Omental fat pad (tissue), 4 donors: ENCODE data around the gene AMN. TPM values are rescaled to one million over a fixed set of nuclear protein-coding genes. Genes with fewer than 3 reads are reported as not detected.

Experiments used
- ATAC-seq: fragments of 150-250 bp; one replicate; pipeline ENCODE4 v1.9.1; 2016; ENCODE audit warnings: mild to moderate bottlenecking, moderate library complexity; ENCODE audit not compliant: low FRiP score
- DNase-seq: peaks from one replicate; pipeline ENCODE4 v3.0.0-alpha.2; 2019; ENCODE audit warnings: low spot score
- CTCF ChIP-seq, 3 donors: fragments of 450-650 bp; IDR thresholded peaks; one replicate each; pipeline ENCODE4 v1.5.1; 2016 to 2017; ENCODE audit warnings: antibody characterized with exemption in 3 of 3, mild to moderate bottlenecking in 3 of 3, moderate library complexity in 2 of 3
- total RNA-seq, 4 donors: library from RNA; depleted of rRNA; stranded (reverse); fragments of >200 nt; gene quantifications; one replicate each; pipeline ENCODE4 v1.1.0, GENCODE V29; 2016

Gene AMN
- total RNA-seq, 4 donors from 2014 or later: 0.72 to 2.7 (median 1.7) TPM

GRCh38 chr14:102899516-102899900 lies 23.0 kb upstream of the AMN start:
- no peak for DNase-seq

GRCh38 chr14:102900631-102901571 lies 21.6 kb upstream of the AMN start:
- TF ChIP-seq CTCF (IDR thresholded peaks at IDR 0.05): no peak
- no peak for ATAC-seq
- no peak for DNase-seq

More at GRCh38 chr14:102899516-102899900, 23.0 kb upstream of the AMN start:
- TF ChIP-seq CTCF (IDR thresholded peaks at IDR 0.05): no peak
- no peak for ATAC-seq

- TF ChIP-seq CTCF (IDR thresholded peaks at IDR 0.05): no peak
- no peak for ATAC-seq
- no peak for DNase-seq
Measured at GRCh38 chr14:102901633-102902032, 20.8 kb upstream of the AMN start.

- ATAC-seq (no peak), DNase-seq (no peak)
- TF ChIP-seq CTCF (IDR thresholded peaks at IDR 0.05): no peak
Measured at GRCh38 chr14:102902086-102902485, 20.4 kb upstream of the AMN start.

- no peak for TF ChIP-seq CTCF (IDR thresholded peaks at IDR 0.05)
- ATAC-seq (no peak), DNase-seq (no peak)
Measured at GRCh38 chr14:102902523-102903247, 19.8 kb upstream of the AMN start.

- TF ChIP-seq CTCF (IDR thresholded peaks at IDR 0.05): no peak
- DNase-seq (no peak), ATAC-seq (no peak)
Measured at GRCh38 chr14:102903248-102903888, 19.1 kb upstream of the AMN start.
